Uterus (tissue), 2 donors: ENCODE results near the gene NCBP2L.

Experiments
- CTCF ChIP-seq, 4 experiments: fragments of 200-600 bp in 2 of 4; fragments of 450-650 bp in 2 of 4; sonication (generic) in 2 of 4; IDR thresholded peaks; one replicate each; pipeline ENCODE4 v1.5.1; 2016 to 2019; ENCODE audit warnings: antibody characterized with exemption in 4 of 4, mild to moderate bottlenecking in 2 of 4, moderate library complexity in 1 of 4
- POLR2A ChIP-seq, 2 donors: fragments of 450-650 bp; IDR thresholded peaks; one replicate each; pipeline ENCODE4 v1.6.1; 2016; ENCODE audit warnings: antibody characterized with exemption in 2 of 2, mild to moderate bottlenecking in 1 of 2, moderate library complexity in 1 of 2

- no peak for TF ChIP-seq CTCF (IDR thresholded peaks at IDR 0.05)
- TF ChIP-seq POLR2A (IDR thresholded peaks at IDR 0.05) = peak in 1 of 2 donors; percentile 22
Measured at GRCh38 chrX:107747596-107748161, 29.9 kb upstream of the NCBP2L start.
